ENCODE results near the gene SGPL1.
"Not testable (repeated sequence)": the region's sequence is repeated elsewhere in the genome, so short reads cannot be mapped to it uniquely, and the experiment has no call there.

The SGPL1 gene

GRCh38 chr10:70834441-70835151, 18.8 kb downstream of the SGPL1 start:
- Histone ChIP-seq H3K4me3 (no peak overlapping the region), H3K27ac (peak overlapping the region in 5 of 21 experiments; percentile 37 to 67 (median 63))

GRCh38 chr10:70836319-70836718, 20.6 kb downstream of the SGPL1 start:
- H3K4me3 ChIP-seq = no peak overlapping the region
- peak overlapping the region in 3 of 21 experiments; percentile 5 to 37 (median 9) for H3K27ac ChIP-seq

GRCh38 chr10:70837660-70838059, 21.9 kb downstream of the SGPL1 start:
- no peak overlapping the region for H3K4me3 ChIP-seq
- no peak overlapping the region for H3K27ac ChIP-seq

- Histone ChIP-seq H3K27ac (no peak overlapping the region), H3K4me3 (no peak overlapping the region)
Observed at GRCh38 chr10:70838270-70838805, 22.6 kb downstream of the SGPL1 start.

GRCh38 chr10:70840836-70841235, 25.1 kb downstream of the SGPL1 start:
- H3K27ac ChIP-seq = no peak overlapping the region
- H3K4me3 ChIP-seq = no peak overlapping the region

- H3K4me3 ChIP-seq = no peak overlapping the region
- no peak overlapping the region for H3K27ac ChIP-seq
Observed at GRCh38 chr10:70843333-70843732, 27.6 kb downstream of the SGPL1 start.

GRCh38 chr10:70843776-70844489, 28.2 kb downstream of the SGPL1 start:
- Histone ChIP-seq H3K27ac (no peak overlapping the region), H3K4me3 (no peak overlapping the region)

- Histone ChIP-seq H3K27ac (no peak overlapping the region), H3K4me3 (no peak overlapping the region)
Observed at GRCh38 chr10:70845256-70845655, 29.5 kb downstream of the SGPL1 start.

- no peak overlapping the region for H3K27ac ChIP-seq
- no peak overlapping the region for H3K4me3 ChIP-seq
Observed at GRCh38 chr10:70845816-70846215, 30.1 kb downstream of the SGPL1 start.

- H3K4me3 ChIP-seq = no peak overlapping the region
- no peak overlapping the region for H3K27ac ChIP-seq
Observed at GRCh38 chr10:70846795-70847194, 31.0 kb downstream of the SGPL1 start.

GRCh38 chr10:70847659-70848360, 32.1 kb downstream of the SGPL1 start:
- no peak overlapping the region for H3K27ac ChIP-seq
- H3K4me3 ChIP-seq = no peak overlapping the region

- Histone ChIP-seq H3K27ac (no peak overlapping the region), H3K4me3 (no peak overlapping the region)
Observed at GRCh38 chr10:70849582-70850016, 33.9 kb downstream of the SGPL1 start.

- no peak overlapping the region for H3K4me3 ChIP-seq
- no peak overlapping the region for H3K27ac ChIP-seq
Observed at GRCh38 chr10:70850097-70850496, 34.3 kb downstream of the SGPL1 start.

GRCh38 chr10:70851597-70852475, 36.1 kb downstream of the SGPL1 start:
- Histone ChIP-seq H3K4me3 (no peak overlapping the region), H3K27ac (no peak overlapping the region)

- no peak overlapping the region for H3K27ac ChIP-seq
- H3K4me3 ChIP-seq = no peak overlapping the region
Observed at GRCh38 chr10:70853038-70853437, 37.3 kb downstream of the SGPL1 start.

- Histone ChIP-seq H3K4me3 (no peak overlapping the region), H3K27ac (no peak overlapping the region)
Observed at GRCh38 chr10:70853457-70853856, 37.7 kb downstream of the SGPL1 start.

GRCh38 chr10:70856454-70856853, 40.7 kb downstream of the SGPL1 start:
- Histone ChIP-seq H3K4me3 (no peak overlapping the region), H3K27ac (no peak overlapping the region)

- H3K27ac ChIP-seq = no peak overlapping the region
Observed at GRCh38 chr10:70858759-70859158, 43.0 kb downstream of the SGPL1 start.

GRCh38 chr10:70861495-70862197, 45.9 kb downstream of the SGPL1 start:
- not testable (repeated sequence) for H3K4me3 ChIP-seq, H3K27ac ChIP-seq

More at GRCh38 chr10:70858759-70859158, 43.0 kb downstream of the SGPL1 start:
- H3K4me3 ChIP-seq = no peak overlapping the region

Measured in skin epidermis (tissue), 12 donors.